ENCODE data around the gene NTMT1. TPM values are rescaled to one million over a fixed set of nuclear protein-coding genes. Genes with fewer than 3 reads are reported as not detected.
A peak's percentile ranks its signal among the peaks of the same experiment; 100 is the strongest.

Gene NTMT1
- total RNA-seq, 1 donor from 2014 or later = 40.8 TPM

- H3K36me3 ChIP-seq (ENCODE audit: control insufficient read depth, insufficient read depth, low read length) = no peaks in the 10 kb centered on the region
- no peak for TF ChIP-seq CTCF (IDR thresholded peaks at IDR 0.05; ENCODE audit: insufficient read depth, low read length, severe bottlenecking)
- no peak for DNase-seq (ENCODE audit: low read depth)
- FAIRE-seq = no peak
- H3K27me3 ChIP-seq (ENCODE audit: control insufficient read depth, insufficient read depth, low read length) = no peaks in the 10 kb centered on the region
- no peak overlapping the region for H3K4me3 ChIP-seq (ENCODE audit: low read depth, low read length)
These were observed 18.9 kb downstream of the NTMT1 start for GRCh38 chr9:129644902-129645301.

- Histone ChIP-seq H3K36me3 (ENCODE audit: control insufficient read depth, insufficient read depth, low read length) (no peaks in the 10 kb centered on the region), H3K4me3 (ENCODE audit: low read depth, low read length) (no peak overlapping the region), H3K27me3 (ENCODE audit: control insufficient read depth, insufficient read depth, low read length) (no peaks in the 10 kb centered on the region)
- FAIRE-seq (no peak), DNase-seq (ENCODE audit: low read depth) (peak; percentile 6)
- no peak for TF ChIP-seq CTCF (IDR thresholded peaks at IDR 0.05; ENCODE audit: insufficient read depth, low read length, severe bottlenecking)
These were observed 20.3 kb downstream of the NTMT1 start for GRCh38 chr9:129646252-129646651.

- Histone ChIP-seq H3K27me3 (ENCODE audit: control insufficient read depth, insufficient read depth, low read length) (no peaks in the 10 kb centered on the region), H3K4me3 (ENCODE audit: low read depth, low read length) (no peak overlapping the region), H3K36me3 (ENCODE audit: control insufficient read depth, insufficient read depth, low read length) (no peaks in the 10 kb centered on the region)
- FAIRE-seq = no peak
- no peak for DNase-seq (ENCODE audit: low read depth)
- TF ChIP-seq CTCF (IDR thresholded peaks at IDR 0.05; ENCODE audit: insufficient read depth, low read length, severe bottlenecking) = no peak
These were observed 20.7 kb downstream of the NTMT1 start for GRCh38 chr9:129646654-129647053.

- no peak for TF ChIP-seq CTCF (IDR thresholded peaks at IDR 0.05; ENCODE audit: insufficient read depth, low read length, severe bottlenecking)
- no peak for DNase-seq (ENCODE audit: low read depth)
- no peak for FAIRE-seq
- Histone ChIP-seq H3K4me3 (ENCODE audit: low read depth, low read length) (no peak overlapping the region), H3K27me3 (ENCODE audit: control insufficient read depth, insufficient read depth, low read length) (no peaks in the 10 kb centered on the region), H3K36me3 (ENCODE audit: control insufficient read depth, insufficient read depth, low read length) (no peaks in the 10 kb centered on the region)
These were observed 21.7 kb downstream of the NTMT1 start for GRCh38 chr9:129647635-129648034.

- FAIRE-seq (peak; percentile 92), DNase-seq (ENCODE audit: low read depth) (no peak)
- H3K4me3 ChIP-seq (ENCODE audit: low read depth, low read length) = no peak overlapping the region
- peaks cover under 1% of the 10 kb centered on the region for H3K27me3 ChIP-seq (ENCODE audit: control insufficient read depth, insufficient read depth, low read length)
- no peak for TF ChIP-seq CTCF (IDR thresholded peaks at IDR 0.05; ENCODE audit: insufficient read depth, low read length, severe bottlenecking)
- no peaks in the 10 kb centered on the region for H3K36me3 ChIP-seq (ENCODE audit: control insufficient read depth, insufficient read depth, low read length)
These were observed 22.3 kb downstream of the NTMT1 start for GRCh38 chr9:129648092-129648763.

- no peaks in the 10 kb centered on the region for H3K36me3 ChIP-seq (ENCODE audit: control insufficient read depth, insufficient read depth, low read length)
- H3K27me3 ChIP-seq (ENCODE audit: control insufficient read depth, insufficient read depth, low read length) = peaks cover 2% of the 10 kb centered on the region
- no peak for TF ChIP-seq CTCF (IDR thresholded peaks at IDR 0.05; ENCODE audit: insufficient read depth, low read length, severe bottlenecking)
- FAIRE-seq = no peak
- no peak overlapping the region for H3K4me3 ChIP-seq (ENCODE audit: low read depth, low read length)
- DNase-seq (ENCODE audit: low read depth) = no peak
These were observed 22.8 kb downstream of the NTMT1 start for GRCh38 chr9:129648764-129649115.
